Neural cell (in vitro differentiated cells): ENCODE measurements around the gene CCDC152. TPM values are rescaled to one million over a fixed set of nuclear protein-coding genes. Genes with fewer than 3 reads are reported as not detected.
"Not testable (repeated sequence)": the region's sequence is repeated elsewhere in the genome, so short reads cannot be mapped to it uniquely, and the experiment has no call there.

Experiments used
- H2AFZ ChIP-seq: fragments of 200-600, 300-800 bp; sonication (generic), shearing (Covaris generic); 2 replicates; pipeline ENCODE4 v1.6.0; 2014; ENCODE audit warnings: low read depth, mild to moderate bottlenecking, antibody characterized with exemption, low read length, moderate library complexity
- H3F3A ChIP-seq: fragments of 200-600 bp; shearing (Covaris generic); 2 replicates; pipeline ENCODE4 v1.6.1; 2016; ENCODE audit warnings: mild to moderate bottlenecking, moderate library complexity, mixed read lengths, antibody characterized with exemption, low read length; ENCODE audit not compliant: insufficient read depth, poor library complexity, severe bottlenecking
- H3K27ac ChIP-seq: fragments of 200-600, 300-800 bp; sonication (generic), shearing (Covaris generic); 2 replicates; pipeline ENCODE4 v1.5.1; 2014; ENCODE audit warnings: mild to moderate bottlenecking, low read length, moderate library complexity
- H3K27me3 ChIP-seq: fragments of 300-800, 200-600 bp; sonication (generic), shearing (Covaris generic); 2 replicates; pipeline ENCODE4 v1.6.0; 2014; ENCODE audit warnings: mild to moderate bottlenecking, low read depth, low read length, moderate library complexity; ENCODE audit not compliant: insufficient read depth
- H3K36me3 ChIP-seq: fragments of 300-800, 200-600 bp; sonication (generic), shearing (Covaris generic); 2 replicates; pipeline ENCODE4 v1.5.1; 2014; ENCODE audit warnings: mild to moderate bottlenecking, antibody characterized with exemption, low read length, moderate library complexity; ENCODE audit not compliant: insufficient read depth
- H3K4me2 ChIP-seq: fragments of 300-800, 200-600 bp; sonication (generic), shearing (Covaris generic); 2 replicates; pipeline ENCODE4 v1.6.0; 2014; ENCODE audit warnings: mild to moderate bottlenecking, low read length
- H3K4me3 ChIP-seq: fragments of 300-800, 200-600 bp; sonication (generic), shearing (Covaris generic); 2 replicates; pipeline ENCODE4 v1.5.1; 2014; ENCODE audit warnings: mild to moderate bottlenecking, low read length, moderate library complexity
- H3K79me2 ChIP-seq: fragments of 200-600 bp; shearing (Covaris generic); replicated peaks from 2 replicates; pipeline ENCODE4 v1.6.0; 2014; ENCODE audit warnings: mild to moderate bottlenecking, low read length, moderate library complexity; ENCODE audit not compliant: insufficient read depth
- H3K9ac ChIP-seq: fragments of 300-800, 200-600 bp; sonication (generic), shearing (Covaris generic); 2 replicates; pipeline ENCODE4 v1.6.1; 2016; ENCODE audit warnings: mild to moderate bottlenecking, low read length, mixed read lengths
- H3K9me2 ChIP-seq: fragments of 200-600 bp; shearing (Covaris generic); 2 replicates; pipeline ENCODE4 v1.6.1; 2016; ENCODE audit warnings: mild to moderate bottlenecking, low read length, mixed read lengths; ENCODE audit not compliant: insufficient read depth
- H3K9me3 ChIP-seq: fragments of 200-600, 300-800 bp; sonication (generic), shearing (Covaris generic); 2 replicates; pipeline ENCODE4 v1.6.1; 2016; ENCODE audit warnings: mild to moderate bottlenecking, mixed run types, low read length, moderate library complexity, mixed read lengths
- H4K20me1 ChIP-seq: fragments of 200-600 bp; shearing (Covaris generic); 2 replicates; pipeline ENCODE4 v1.6.1; 2016; ENCODE audit warnings: mild to moderate bottlenecking, mixed run types; ENCODE audit not compliant: insufficient read depth
- CTCF ChIP-seq: fragments of 450-650 bp; IDR thresholded peaks from 2 replicates; pipeline ENCODE4 v1.5.1; 2014; ENCODE audit warnings: antibody characterized with exemption, mild to moderate bottlenecking, moderate library complexity; ENCODE audit not compliant: poor library complexity, severe bottlenecking
- EP300 ChIP-seq: fragments of 450-650 bp; conservative IDR thresholded peaks from 2 replicates; pipeline ENCODE4 v1.6.1; 2014; ENCODE audit warnings: antibody characterized with exemption, mild to moderate bottlenecking, moderate library complexity; ENCODE audit not compliant: poor library complexity, severe bottlenecking
- EZH2 ChIP-seq: fragments of 200-600, 300-800 bp; shearing (Covaris generic), sonication (generic); IDR thresholded peaks from 2 replicates; pipeline ENCODE4 v1.6.1; 2014; ENCODE audit warnings: antibody characterized with exemption, low read length, borderline replicate concordance, mild to moderate bottlenecking; ENCODE audit not compliant: insufficient read depth, poor library complexity, severe bottlenecking
- MXI1 ChIP-seq: fragments of 450-650 bp; conservative IDR thresholded peaks from 2 replicates; pipeline ENCODE4 v1.6.1; 2014; ENCODE audit warnings: antibody characterized with exemption, mild to moderate bottlenecking; ENCODE audit not compliant: poor library complexity, severe bottlenecking
- POLR2AphosphoS5 ChIP-seq: IDR thresholded peaks from 2 replicates; pipeline ENCODE4 v1.6.1; 2012
- RAD21 ChIP-seq: fragments of 450-650 bp; conservative IDR thresholded peaks from 2 replicates; pipeline ENCODE4 v1.6.1; 2014; ENCODE audit warnings: antibody characterized with exemption, mild to moderate bottlenecking, moderate library complexity
- REST ChIP-seq: IDR thresholded peaks from 2 replicates; pipeline ENCODE4 v1.6.1; 2012; ENCODE audit warnings: borderline replicate concordance
- SMC3 ChIP-seq: fragments of 450-650 bp; conservative IDR thresholded peaks from 2 replicates; pipeline ENCODE4 v1.6.1; 2014; ENCODE audit warnings: antibody characterized with exemption, mild to moderate bottlenecking, moderate library complexity; ENCODE audit not compliant: poor library complexity
- TAF1 ChIP-seq: IDR thresholded peaks from 2 replicates; pipeline ENCODE4 v1.6.1; 2012; ENCODE audit warnings: low read depth
- polyA plus RNA-seq: library from polyadenylated mRNA; depleted of rRNA; stranded (reverse); fragments of >200 nt; gene quantifications from 2 replicates; pipeline ENCODE4 v1.2.3, GENCODE V29; 2014

The CCDC152 gene
- polyA plus RNA-seq, 1 donor from 2014 or later: 0.87 TPM

GRCh38 chr5:42812620-42813019 lies 56.0 kb downstream of the CCDC152 start:
- Histone ChIP-seq H3K27ac (no peak overlapping the region), H3K79me2 (no peaks in the 10 kb centered on the region), H3K27me3 (no peaks in the 10 kb centered on the region), H4K20me1 (no peaks in the 10 kb centered on the region), H3K4me2 (no peak overlapping the region), H2AFZ (no peak overlapping the region), H3K36me3 (no peaks in the 10 kb centered on the region), H3K9me3 (no peaks in the 10 kb centered on the region), H3K4me3 (no peak overlapping the region), H3K9ac (no peak overlapping the region), H3F3A (no peaks in the 10 kb centered on the region), H3K9me2 (no peaks in the 10 kb centered on the region)
- TF ChIP-seq POLR2AphosphoS5: no peak
- no peak for TF ChIP-seq CTCF
- no peak for TF ChIP-seq EP300
- no peak for TF ChIP-seq SMC3
- no peak for TF ChIP-seq RAD21
- TF ChIP-seq TAF1: no peak
- no peak for TF ChIP-seq MXI1
- TF ChIP-seq EZH2: no peak
- TF ChIP-seq REST: no peak

GRCh38 chr5:42813533-42813932 lies 56.9 kb downstream of the CCDC152 start:
- H3K79me2 ChIP-seq: no peaks in the 10 kb centered on the region
- no peak overlapping the region for H3K4me3 ChIP-seq
- no peak overlapping the region for H2AFZ ChIP-seq
- no peak overlapping the region for H3K9ac ChIP-seq
- no peaks in the 10 kb centered on the region for H3F3A ChIP-seq
- no peak overlapping the region for H3K27ac ChIP-seq
- no peaks in the 10 kb centered on the region for H4K20me1 ChIP-seq
- no peaks in the 10 kb centered on the region for H3K9me3 ChIP-seq
- H3K36me3 ChIP-seq: no peaks in the 10 kb centered on the region
- H3K9me2 ChIP-seq: no peaks in the 10 kb centered on the region
- TF ChIP-seq CTCF (no peak), EZH2 (no peak), RAD21 (no peak), EP300 (no peak), MXI1 (no peak)
- no peak overlapping the region for H3K4me2 ChIP-seq
- no peaks in the 10 kb centered on the region for H3K27me3 ChIP-seq

GRCh38 chr5:42816546-42816945 lies 59.9 kb downstream of the CCDC152 start:
- H3K4me2 ChIP-seq, H3K27me3 ChIP-seq, H3F3A ChIP-seq, H3K36me3 ChIP-seq, H4K20me1 ChIP-seq, H3K27ac ChIP-seq, H3K79me2 ChIP-seq, H3K9me2 ChIP-seq, H3K9me3 ChIP-seq, H3K4me3 ChIP-seq, H2AFZ ChIP-seq, H3K9ac ChIP-seq: not testable (repeated sequence)
